GM18498 (cell line): ENCODE measurements around the gene ZCCHC2.

Experiments used
- ATAC-seq: cut with Tn5 transposase; IDR thresholded peaks from one replicate; pipeline ENCODE4 v1.9.1; 2021; ENCODE audit warnings: mild to moderate bottlenecking, moderate library complexity; ENCODE audit not compliant: unreplicated experiment

Gene ZCCHC2

GRCh38 chr18:62574776-62575175 lies 52.0 kb downstream of the ZCCHC2 start:
- ATAC-seq, result no peak

- ATAC-seq, result no peak
Observed at GRCh38 chr18:62576271-62576670, 53.4 kb downstream of the ZCCHC2 start.

- ATAC-seq, result peak; percentile 67
Observed at GRCh38 chr18:62576845-62577512, 54.2 kb downstream of the ZCCHC2 start.

GRCh38 chr18:62577765-62578164 lies 54.9 kb downstream of the ZCCHC2 start:
- no peak for ATAC-seq

GRCh38 chr18:62578980-62579511 lies 56.2 kb downstream of the ZCCHC2 start:
- ATAC-seq, result no peak

- ATAC-seq, result no peak
Observed at GRCh38 chr18:62583376-62583775, 60.6 kb downstream of the ZCCHC2 start.

GRCh38 chr18:62584241-62585120 lies 61.7 kb downstream of the ZCCHC2 start:
- ATAC-seq, result peak; percentile 80

- peak; percentile 30 for ATAC-seq
Observed at GRCh38 chr18:62585274-62586150, 62.7 kb downstream of the ZCCHC2 start.

GRCh38 chr18:62586151-62586774 lies 63.4 kb downstream of the ZCCHC2 start:
- ATAC-seq, result peak; percentile 78

- ATAC-seq, result no peak
Observed at GRCh38 chr18:62586781-62587487, 64.1 kb downstream of the ZCCHC2 start.

GRCh38 chr18:62587689-62588088 lies 64.9 kb downstream of the ZCCHC2 start:
- ATAC-seq, result no peak

- ATAC-seq, result no peak
Observed at GRCh38 chr18:62588217-62588616, 65.4 kb downstream of the ZCCHC2 start.

GRCh38 chr18:62590799-62591590 lies 68.2 kb downstream of the ZCCHC2 start:
- ATAC-seq, result no peak

GRCh38 chr18:62596145-62597005 lies 73.5 kb downstream of the ZCCHC2 start:
- no peak for ATAC-seq

- no peak for ATAC-seq
Observed at GRCh38 chr18:62601871-62602270, 79.0 kb downstream of the ZCCHC2 start.

GRCh38 chr18:62602706-62603105 lies 79.9 kb downstream of the ZCCHC2 start:
- no peak for ATAC-seq

- ATAC-seq, result no peak
Observed at GRCh38 chr18:62603211-62603610, 80.4 kb downstream of the ZCCHC2 start.

GRCh38 chr18:62603979-62604378 lies 81.2 kb downstream of the ZCCHC2 start:
- ATAC-seq, result no peak
